H1 (cell line): ENCODE data around the gene C7orf25. TPM values are rescaled to one million over a fixed set of nuclear protein-coding genes. Genes with fewer than 3 reads are reported as not detected.

ENCODE experiments used
- CTCF ChIA-PET: fragments of 300-600 bp; sonication (Branson Sonifier 250); formaldehyde crosslinking; loops from one replicate; lab custom pipeline; 2021; ENCODE audit not compliant: partially characterized antibody; lab: Charles Lee
- POLR2A ChIA-PET: fragments of 300-600 bp; sonication (Branson Sonifier 250); formaldehyde crosslinking; loops from one replicate; lab custom pipeline; 2021; ENCODE audit warnings: inconsistent platforms; ENCODE audit not compliant: partially characterized antibody; lab: Charles Lee
- DNase-seq, 2 experiments: peaks; one replicate each; pipeline versions ENCODE4 v3.0.0 to v3.0.0-alpha.2; 2010 to 2022; ENCODE audit warnings: low spot score in 2 of 2, low read depth in 1 of 2, mixed read lengths in 1 of 2
- FAIRE-seq: peaks from 2 replicates; lab custom pipeline; 2011; peaks lifted over from hg19 to GRCh38; lab: Jason Lieb, UNC
- H2AFZ ChIP-seq: 2 replicates; pipeline ENCODE4 v1.8.1; 2012; ENCODE audit warnings: low read length, inconsistent platforms
- H2AK5ac ChIP-seq: 2 replicates; pipeline ENCODE4 v1.6.1; 2013; ENCODE audit warnings: low read depth, low read length
- H2BK120ac ChIP-seq: replicated peaks from 2 replicates; pipeline ENCODE3; 2013; ENCODE audit warnings: low read depth, low read length, inconsistent platforms
- H2BK12ac ChIP-seq: 2 replicates; pipeline ENCODE4 v1.6.1; 2013; ENCODE audit warnings: low read depth, low read length
- H2BK15ac ChIP-seq: 2 replicates; pipeline ENCODE4 v1.6.1; 2013; ENCODE audit warnings: low read length
- H2BK20ac ChIP-seq: 2 replicates; pipeline ENCODE4 v1.6.1; 2013; ENCODE audit warnings: low read length
- H2BK5ac ChIP-seq: 2 replicates; pipeline ENCODE4 v1.6.1; 2013; ENCODE audit warnings: low read depth, low read length
- H3K14ac ChIP-seq: 2 replicates; pipeline ENCODE4 v1.6.1; 2013; ENCODE audit warnings: inconsistent platforms; ENCODE audit not compliant: insufficient read length
- H3K18ac ChIP-seq: 2 replicates; pipeline ENCODE4 v1.6.1; 2013; ENCODE audit warnings: low read length; ENCODE audit errors: extremely low read depth
- H3K23ac ChIP-seq: 2 replicates; pipeline ENCODE4 v1.6.1; 2013; ENCODE audit warnings: inconsistent platforms; ENCODE audit not compliant: insufficient read length
- H3K23me2 ChIP-seq: 2 replicates; pipeline ENCODE4 v1.6.1; 2013; ENCODE audit warnings: low read depth, low read length
- H3K27ac ChIP-seq: 2 replicates; pipeline ENCODE4 v1.6.1; 2011; ENCODE audit warnings: low read depth, low read length, inconsistent platforms
- H3K27me3 ChIP-seq, 4 experiments: replicated peaks in 1 of 4; 1 replicate in 1 of 4; 2 replicates in 3 of 4; pipeline versions ENCODE4 v1.6.1 to v1.8.1; 2011 to 2013; ENCODE audit warnings: low read length in 3 of 4, mild to moderate bottlenecking in 3 of 4, inconsistent platforms in 2 of 4, mixed read lengths in 2 of 4, moderate library complexity in 1 of 4; ENCODE audit not compliant: control insufficient read depth in 3 of 4, insufficient read depth in 3 of 4; ENCODE audit errors: extremely low read depth in 1 of 4
- H3K36me3 ChIP-seq, 4 experiments: 2 replicates each; pipeline versions ENCODE4 v1.6.1 to v1.8.1; 2011 to 2013; ENCODE audit warnings: mild to moderate bottlenecking in 4 of 4, low read length in 3 of 4, moderate library complexity in 2 of 4, control low read depth in 1 of 4, inconsistent platforms in 1 of 4; ENCODE audit not compliant: insufficient read depth in 4 of 4, control insufficient read depth in 2 of 4
- H3K4ac ChIP-seq: replicated peaks from 2 replicates; pipeline ENCODE3; 2013; ENCODE audit warnings: low read length, low read depth, mixed read lengths, inconsistent platforms; ENCODE audit not compliant: insufficient read length
- H3K4me1 ChIP-seq, 4 experiments: replicated peaks in 1 of 4; 1 replicate in 1 of 4; 2 replicates in 3 of 4; pipeline versions ENCODE4 v1.6.1 to v1.8.1; 2011 to 2013; ENCODE audit warnings: low read length in 3 of 4, inconsistent platforms in 2 of 4, mixed read lengths in 1 of 4; ENCODE audit not compliant: insufficient read depth in 4 of 4, control insufficient read depth in 3 of 4
- H3K4me2 ChIP-seq, 2 experiments: 2 replicates each; pipeline versions ENCODE4 v1.6.1 to v1.8.1; 2011 to 2013; ENCODE audit warnings: low read depth in 2 of 2, low read length in 2 of 2, control low read depth in 1 of 2, inconsistent platforms in 1 of 2, mild to moderate bottlenecking in 1 of 2; ENCODE audit not compliant: insufficient read depth in 1 of 2
- H3K4me3 ChIP-seq, 4 experiments: fragments of 200-600, 300-600 bp in 1 of 4; sonication (generic), shearing (Covaris generic), sonication (Bioruptor Twin) in 1 of 4; 2 replicates each; pipeline versions ENCODE4 v1.5.1 to v1.8.1; 2011 to 2016; ENCODE audit warnings: low read length in 4 of 4, low read depth in 3 of 4, control low read depth in 2 of 4, inconsistent platforms in 2 of 4, mild to moderate bottlenecking in 2 of 4, mixed read lengths in 1 of 4, moderate library complexity in 1 of 4; ENCODE audit not compliant: insufficient read depth in 2 of 4; ENCODE audit errors: extremely low read depth in 1 of 4
- H3K56ac ChIP-seq: replicated peaks from 2 replicates; pipeline ENCODE3; 2013; ENCODE audit warnings: low read depth, mild to moderate bottlenecking, mixed read lengths, low read length, inconsistent platforms; ENCODE audit not compliant: insufficient read length
- H3K79me1 ChIP-seq: 2 replicates; pipeline ENCODE4 v1.6.1; 2013; ENCODE audit warnings: low read depth, low read length, control low read depth
- H3K79me2 ChIP-seq, 2 experiments: 2 replicates each; pipeline versions ENCODE4 v1.6.1 to v1.8.1; 2012 to 2013; ENCODE audit warnings: low read length in 2 of 2, mild to moderate bottlenecking in 2 of 2, inconsistent platforms in 1 of 2; ENCODE audit not compliant: insufficient read depth in 2 of 2, control insufficient read depth in 1 of 2
- H3K9ac ChIP-seq, 4 experiments: replicated peaks in 1 of 4; 1 replicate in 1 of 4; 2 replicates in 3 of 4; pipeline versions ENCODE4 v1.6.1 to v1.8.1; 2011 to 2013; ENCODE audit warnings: low read depth in 3 of 4, low read length in 3 of 4, control low read depth in 2 of 4, mild to moderate bottlenecking in 2 of 4, moderate library complexity in 2 of 4, inconsistent platforms in 1 of 4; ENCODE audit errors: extremely low read depth in 1 of 4
- H3K9me3 ChIP-seq, 2 experiments: 2 replicates each; pipeline versions ENCODE4 v1.6.1 to v1.8.1; 2012 to 2013; ENCODE audit warnings: mild to moderate bottlenecking in 2 of 2, moderate library complexity in 2 of 2, control low read depth in 1 of 2, inconsistent platforms in 1 of 2, low read depth in 1 of 2, low read length in 1 of 2, mixed read lengths in 1 of 2; ENCODE audit not compliant: insufficient read depth in 2 of 2
- H4K20me1 ChIP-seq, 2 experiments: replicated peaks in 1 of 2; 2 replicates each; pipeline versions ENCODE3 to v1.8.1; 2011 to 2013; ENCODE audit warnings: inconsistent platforms in 2 of 2, low read length in 2 of 2, mild to moderate bottlenecking in 1 of 2; ENCODE audit not compliant: insufficient read depth in 2 of 2, control insufficient read depth in 1 of 2
- H4K5ac ChIP-seq: 2 replicates; pipeline ENCODE4 v1.6.1; 2013; ENCODE audit warnings: low read length, low read depth, mixed read lengths, inconsistent platforms; ENCODE audit not compliant: insufficient read length
- H4K8ac ChIP-seq: 2 replicates; pipeline ENCODE4 v1.8.0; 2013; ENCODE audit warnings: mild to moderate bottlenecking, moderate library complexity, low read length, inconsistent platforms; ENCODE audit not compliant: insufficient read depth; ENCODE audit errors: extremely low read depth
- H4K91ac ChIP-seq: replicated peaks from 2 replicates; pipeline ENCODE3; 2013; ENCODE audit warnings: low read length, mixed read lengths, inconsistent platforms; ENCODE audit not compliant: insufficient read length
- FOSL1 ChIP-seq: IDR thresholded peaks from 2 replicates; pipeline ENCODE4 v1.6.1; 2011; ENCODE audit warnings: mild to moderate bottlenecking, low read depth, low read length, moderate library complexity; ENCODE audit not compliant: insufficient read depth
- RBBP5 ChIP-seq: IDR thresholded peaks from 2 replicates; pipeline ENCODE4 v1.7.1; 2012; ENCODE audit warnings: low read depth, mild to moderate bottlenecking, inconsistent platforms, low read length, moderate library complexity, borderline replicate concordance
- SP1 ChIP-seq: IDR thresholded peaks from 2 replicates; pipeline ENCODE4 v1.6.1; 2011; ENCODE audit warnings: low read depth, low read length
- TBP ChIP-seq: IDR thresholded peaks from 2 replicates; pipeline ENCODE4 v1.6.1; 2011; ENCODE audit warnings: low read depth, low read length, improper control_type of control experiment
- ZNF274 ChIP-seq: IDR thresholded peaks from 2 replicates; pipeline ENCODE4 v1.7.0; 2012; ENCODE audit warnings: low read length, borderline replicate concordance; ENCODE audit errors: extremely low read depth
- WGBS, 2 experiments: shearing (Covaris generic) in 1 of 2; methylation state at CpG; one replicate each; pipeline versions ENCODE4 v1.1.6 to v1.1.7; 2013 to 2015; ENCODE audit warnings: low lambda C conversion rate in 2 of 2, mixed read lengths in 2 of 2, inconsistent platforms in 1 of 2, low coverage in 1 of 2, missing lambda C conversion rate in 1 of 2; ENCODE audit not compliant: insufficient replicate concordance in 2 of 2, insufficient coverage in 1 of 2, insufficient read length in 1 of 2; ENCODE audit errors: extremely low coverage in 1 of 2, missing lambda C conversion rate in 1 of 2; 5-methylcytosine and 5-hydroxymethylcytosine counted together
- polyA plus RNA-seq, 7 experiments: library from polyadenylated mRNA; depleted of rRNA in 3 of 7; stranded (reverse) in 5 of 7; unstranded in 2 of 7; fragments of >200 nt in 5 of 7; fragments of 200-250 nt in 2 of 7; gene quantifications; 1 replicate in 5 of 7; 2 replicates in 1 of 7; 4 replicates in 1 of 7; pipeline versions ENCODE4 v1.2.1 to v1.2.3, GENCODE V29; 2011 to 2013; ENCODE audit warnings: missing spikeins in 2 of 7, mixed read lengths in 2 of 7
- total RNA-seq: library from RNA; stranded (reverse); fragmentation: NEBNext Ultra II Directional; extraction: Animal tissue kit (Norgen Biotek cat#: 25700); gene quantifications from 2 replicates; pipeline ENCODE4 v1.2.1, GENCODE V29; 2021
- TF ChIP-seq, protein P1 (sequence below): IDR thresholded peaks from 2 replicates; pipeline ENCODE4 v1.6.1; 2011; ENCODE audit warnings: low read length, improper control_type of control experiment

The C7orf25 gene
- total and polyA plus RNA-seq, 2 of the 8 experiments (the other 6 are each of a cell fraction or from before 2014, with no cell fraction given): 0.70 to 4.5 TPM

DNA sequence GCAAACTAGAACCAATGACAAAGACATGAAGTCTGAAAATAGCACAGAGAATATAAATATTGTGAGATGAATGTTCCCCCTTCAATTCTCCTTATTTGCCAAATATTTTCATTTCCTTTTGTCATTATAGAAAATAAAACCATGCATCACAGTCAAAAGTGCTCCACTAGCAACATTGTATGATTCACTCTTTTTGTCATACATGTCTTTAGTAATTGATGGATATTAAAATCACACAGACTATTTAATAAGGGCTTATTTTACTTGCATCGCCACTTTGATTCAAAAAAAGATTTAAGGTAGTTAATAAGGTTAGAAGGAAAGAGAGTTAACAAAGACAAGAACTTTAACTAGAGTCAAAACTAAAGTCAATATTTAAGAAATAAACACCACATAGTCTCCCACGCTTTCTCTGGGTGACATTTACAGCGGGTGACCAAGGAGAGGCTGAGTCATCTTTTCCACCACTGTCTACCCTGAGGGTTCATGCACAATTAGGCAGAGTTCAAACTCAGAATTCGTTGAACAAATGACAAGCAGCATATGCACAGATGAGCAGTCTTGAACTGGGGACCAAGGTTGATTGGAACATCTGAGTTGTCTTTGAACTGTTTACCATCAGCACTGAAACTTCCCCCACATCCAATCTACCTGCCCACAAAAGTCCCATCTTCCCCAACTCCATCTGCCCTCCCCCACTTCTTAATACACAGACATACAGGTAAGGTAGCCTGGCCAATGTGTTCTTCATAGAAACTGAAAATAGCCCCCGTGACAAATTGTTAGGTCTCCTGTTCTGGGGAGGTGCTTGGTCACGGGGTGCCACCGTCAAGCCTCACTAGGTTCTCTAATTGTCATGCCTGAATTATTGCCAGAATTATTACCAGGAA is 42.5 kb downstream of the C7orf25 start:
- H3K79me2 ChIP-seq: no peaks in the 10 kb centered on the region

More for the DNA sequence above, 42.5 kb downstream of the C7orf25 start:
- Histone ChIP-seq H3K79me1 (no peaks in the 10 kb centered on the region), H2BK20ac (peak overlapping the region; percentile 8; the same call in 1 of the 2 replicates), H3K18ac (no peak overlapping the region; the same call in 1 of the 2 replicates), H2BK120ac (peak overlapping the region; percentile 87), H4K5ac (peak overlapping the region; percentile 39), H3K4ac (peak overlapping the region; percentile 41), H3K27ac (no peak overlapping the region), H4K91ac (peak overlapping the region; percentile 86), H3K36me3 (0 out of 8 replicates have a peak, but pooled peaks cover 0 to 3% (median 0%) of the 10 kb centered on the region in 4 experiments), H2BK5ac (peak overlapping the region; percentile 38; the same call in 1 of the 2 replicates), H4K20me1 (no peaks in the 10 kb centered on the region), H3K4me2 (no peak overlapping the region), H3K9ac (no peak overlapping the region), H2BK12ac (no peak overlapping the region), H3K14ac (no peak overlapping the region), H3K4me1 (peaks cover 0 to 5% (median 3%) of the 10 kb centered on the region in 4 experiments; a peak in 1 of 7 replicates), H3K4me3 (no peak overlapping the region), H2BK15ac (no peak overlapping the region), H3K9me3 (peaks cover 16 to 27% of the 10 kb centered on the region in 2 experiments), H3K27me3 (no peaks in the 10 kb centered on the region; a peak in 1 of 7 replicates), H3K23me2 (no peaks in the 10 kb centered on the region), H3K23ac (no peak overlapping the region), H3K56ac (no peak overlapping the region), H4K8ac (no peak overlapping the region; the same call in 1 of the 2 replicates), H2AFZ (no peak overlapping the region), H2AK5ac (peak overlapping the region; percentile 1; the same call in 1 of the 2 replicates)
- TF ChIP-seq, protein P1, sequence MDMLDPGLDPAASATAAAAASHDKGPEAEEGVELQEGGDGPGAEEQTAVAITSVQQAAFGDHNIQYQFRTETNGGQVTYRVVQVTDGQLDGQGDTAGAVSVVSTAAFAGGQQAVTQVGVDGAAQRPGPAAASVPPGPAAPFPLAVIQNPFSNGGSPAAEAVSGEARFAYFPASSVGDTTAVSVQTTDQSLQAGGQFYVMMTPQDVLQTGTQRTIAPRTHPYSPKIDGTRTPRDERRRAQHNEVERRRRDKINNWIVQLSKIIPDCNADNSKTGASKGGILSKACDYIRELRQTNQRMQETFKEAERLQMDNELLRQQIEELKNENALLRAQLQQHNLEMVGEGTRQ: no peak
- TF ChIP-seq ZNF274 (no peak), RBBP5 (no peak), FOSL1 (no peak), TBP (no peak), SP1 (no peak)
- WGBS, 2 experiments: 91% methylated on average over 7 of the region's 7 CpGs; no CpG with 5 or more reads in 1 of the 2 experiments
- DNase-seq: no peak
- POLR2A ChIA-PET: no interaction called here
- CTCF ChIA-PET: no interaction called here
- FAIRE-seq: no peak
